HG03520 (cell line): ENCODE data around the gene REXO2.

Source experiments
- ATAC-seq: cut with Tn5 transposase; IDR thresholded peaks from one replicate; pipeline ENCODE4 v1.9.1; 2021; ENCODE audit warnings: mild to moderate bottlenecking, moderate library complexity; ENCODE audit not compliant: unreplicated experiment

REXO2 gene

GRCh38 chr11:114439229-114440120 is at the start of gene REXO2:
TSS of gene REXO2 (plus strand) at chr11:114439467. CDS start at chr11:114439529, 62 bp downstream.
- ATAC-seq = peak; percentile 99

- ATAC-seq = no peak
These were observed 46.3 kb upstream of the REXO2 start for GRCh38 chr11:114392735-114393667.

- no peak for ATAC-seq
These were observed 43.5 kb upstream of the REXO2 start for GRCh38 chr11:114395736-114396135.

GRCh38 chr11:114396916-114397315 is 42.4 kb upstream of the REXO2 start:
- ATAC-seq = no peak

- ATAC-seq = no peak
These were observed 41.8 kb upstream of the REXO2 start for GRCh38 chr11:114397349-114397982.

GRCh38 chr11:114398303-114398920 is 40.9 kb upstream of the REXO2 start:
- ATAC-seq = no peak

GRCh38 chr11:114399490-114400215 is 39.6 kb upstream of the REXO2 start:
- ATAC-seq = peak; percentile 17

GRCh38 chr11:114400216-114400914 is 38.9 kb upstream of the REXO2 start, which contains the start of the genes C11orf71 and RBM7:
TSS of gene C11orf71 (minus strand) at chr11:114400511. CDS start at chr11:114400331, 180 bp downstream.
TSS of gene RBM7 (plus strand) at chr11:114400666. CDS start at chr11:114400672, 6 bp downstream.
- peak; percentile 90 for ATAC-seq

- no peak for ATAC-seq
These were observed 38.4 kb upstream of the REXO2 start for GRCh38 chr11:114400915-114401223.

GRCh38 chr11:114401311-114401710 is 38.0 kb upstream of the REXO2 start:
- ATAC-seq = no peak

GRCh38 chr11:114412946-114413345 is 26.3 kb upstream of the REXO2 start:
- ATAC-seq = no peak

GRCh38 chr11:114413958-114414357 is 25.3 kb upstream of the REXO2 start:
- ATAC-seq = no peak

- no peak for ATAC-seq
These were observed 22.8 kb upstream of the REXO2 start for GRCh38 chr11:114416441-114416961.

- ATAC-seq = no peak
These were observed 13.0 kb upstream of the REXO2 start for GRCh38 chr11:114426280-114426679.

GRCh38 chr11:114430290-114430689 is 9.0 kb upstream of the REXO2 start:
- ATAC-seq = no peak

GRCh38 chr11:114432893-114433292 is 6.4 kb upstream of the REXO2 start:
- no peak for ATAC-seq

GRCh38 chr11:114433376-114433775 is 5.9 kb upstream of the REXO2 start:
- ATAC-seq = no peak

- ATAC-seq = no peak
These were observed 964 bp upstream of the REXO2 start for GRCh38 chr11:114438303-114438702.
